Right cardiac atrium (tissue), 5 donors: ENCODE measurements around the gene MIA. TPM values are rescaled to one million over a fixed set of nuclear protein-coding genes. Genes with fewer than 3 reads are reported as not detected.
"Not testable (repeated sequence)": the region's sequence is repeated elsewhere in the genome, so short reads cannot be mapped to it uniquely, and the experiment has no call there.

Experiments used
- ATAC-seq, 2 donors: fragments of 200-7000 bp; cut with Tn5 transposase; one replicate each; pipeline versions ENCODE4 v1.8.0 to v1.9.1; 2020; ENCODE audit warnings: moderate library complexity in 2 of 2, mild to moderate bottlenecking in 1 of 2
- DNase-seq, 3 donors: peaks; one replicate each; pipeline ENCODE4 v3.0.0-alpha.2; 2020
- H3K27ac ChIP-seq: one replicate; pipeline ENCODE4 v1.5.1; 2013; ENCODE audit warnings: mild to moderate bottlenecking, low read length, control low read depth, moderate library complexity
- H3K27me3 ChIP-seq: one replicate; pipeline ENCODE4 v1.6.1; 2013; ENCODE audit not compliant: control insufficient read depth, insufficient read depth
- H3K4me1 ChIP-seq: one replicate; pipeline ENCODE4 v1.6.1; 2013; ENCODE audit warnings: low read length; ENCODE audit not compliant: control insufficient read depth, insufficient read depth
- H3K4me3 ChIP-seq: one replicate; pipeline ENCODE4 v1.5.1; 2013; ENCODE audit warnings: low read length, control low read depth
- H3K9me3 ChIP-seq: one replicate; pipeline ENCODE4 v1.6.1; 2013; ENCODE audit warnings: low read length; ENCODE audit not compliant: control insufficient read depth
- WGBS: extraction: QIAGEN DNeasy Blood & Tissue Kit; methylation state at CpG from one replicate; pipeline ENCODE4 v1.1.7; 2013; 5-methylcytosine and 5-hydroxymethylcytosine counted together
- intact Hi-C, 4 donors: fragments of 100-400 bp; cut with DNase I; formaldehyde crosslinking; loops; one replicate each; pipeline versions ENCODE4 v1.11.0 to v1.14.0; 2022 to 2023
- polyA plus RNA-seq: library from polyadenylated mRNA; stranded (reverse); fragments of 200-250 nt; gene quantifications from one replicate; pipeline ENCODE4 v1.2.3, GENCODE V29; 2013
- total RNA-seq, 4 donors: library from RNA; stranded (reverse); fragmentation: NEBNext Ultra II Directional; extraction: Animal tissue kit (Norgen Biotek cat#: 25700); gene quantifications; one replicate each; pipeline ENCODE4 v1.2.1, GENCODE V29; 2021
- donor health status: healthy with polysubstance abuse.
- donor health status: DM: no; HTN: yes; CAD: no.
- donor health status: DM: no; HTN: no; CAD: no.
- donor health status: DM: no; HTN: yes; CAD: no; lungs with severe emphysema.
- donor health status: DM: yes; HTN: yes; CAD: no.

The MIA gene
- total and polyA plus RNA-seq, 5 donors: 0.71 to 3.7 (median 1.6) TPM

GRCh38 chr19:40768869-40769268, 6.5 kb upstream of the MIA start:
- ATAC-seq (no peak), DNase-seq (peak in 1 of 3 donors; percentile 11)
- no peak overlapping the region for H3K4me3 ChIP-seq
- no peaks in the 10 kb centered on the region for H3K27me3 ChIP-seq
- no peaks in the 10 kb centered on the region for H3K9me3 ChIP-seq
- intact Hi-C loops: no loop called here
- H3K27ac ChIP-seq: no peak overlapping the region
- 74% methylated on average over 5 of the region's 5 CpGs for WGBS
- no peaks in the 10 kb centered on the region for H3K4me1 ChIP-seq

GRCh38 chr19:40771101-40771862, 4.0 kb upstream of the MIA start:
- H3K27me3 ChIP-seq, H3K9me3 ChIP-seq, H3K4me3 ChIP-seq, intact Hi-C loops, H3K4me1 ChIP-seq, H3K27ac ChIP-seq, ATAC-seq: not testable (repeated sequence)
- peak in 1 of 3 donors; percentile 19 for DNase-seq
- 95% methylated on average over 10 of the region's 10 CpGs for WGBS

- H3K27ac ChIP-seq: no peak overlapping the region
- intact Hi-C loops: no loop called here
- no peaks in the 10 kb centered on the region for H3K27me3 ChIP-seq
- no peaks in the 10 kb centered on the region for H3K9me3 ChIP-seq
- H3K4me1 ChIP-seq: peaks cover 4% of the 10 kb centered on the region
- peak in 2 of 3 donors; percentile 39 to 57 for DNase-seq
- ATAC-seq: no peak
- 88% methylated on average over 10 of the region's 10 CpGs for WGBS
- no peak overlapping the region for H3K4me3 ChIP-seq
Measured at GRCh38 chr19:40775632-40776022, 306 bp downstream of the MIA start.

DNA sequence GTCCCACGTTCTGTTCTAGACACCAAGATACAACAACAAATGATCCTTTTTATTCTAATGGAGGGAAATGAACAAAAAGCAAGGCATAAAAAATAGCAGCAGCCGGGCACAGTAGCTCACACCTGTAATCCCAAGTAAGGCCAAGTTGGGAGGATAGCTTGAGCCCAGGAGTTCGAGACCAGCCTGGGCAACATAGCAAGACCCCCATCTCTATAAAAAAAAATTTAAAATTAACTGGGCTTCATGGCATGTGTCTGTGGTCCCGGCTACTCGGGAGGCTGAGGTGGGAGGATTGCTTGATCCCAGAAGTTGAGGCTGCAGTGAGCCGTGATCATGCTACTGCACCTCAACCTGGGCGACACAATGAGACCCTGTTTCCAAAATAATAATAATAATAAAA, 1.0 kb downstream of the MIA start:
- WGBS: 79% methylated on average over 7 of the region's 7 CpGs
- DNase-seq (peak in 1 of 3 donors; percentile 11), ATAC-seq (no peak)
- H3K27ac ChIP-seq: no peak overlapping the region
- intact Hi-C loops: no loop called here
- H3K9me3 ChIP-seq: no peaks in the 10 kb centered on the region
- H3K27me3 ChIP-seq: no peaks in the 10 kb centered on the region
- H3K4me1 ChIP-seq: peaks cover 4% of the 10 kb centered on the region
- H3K4me3 ChIP-seq: no peak overlapping the region

DNA sequence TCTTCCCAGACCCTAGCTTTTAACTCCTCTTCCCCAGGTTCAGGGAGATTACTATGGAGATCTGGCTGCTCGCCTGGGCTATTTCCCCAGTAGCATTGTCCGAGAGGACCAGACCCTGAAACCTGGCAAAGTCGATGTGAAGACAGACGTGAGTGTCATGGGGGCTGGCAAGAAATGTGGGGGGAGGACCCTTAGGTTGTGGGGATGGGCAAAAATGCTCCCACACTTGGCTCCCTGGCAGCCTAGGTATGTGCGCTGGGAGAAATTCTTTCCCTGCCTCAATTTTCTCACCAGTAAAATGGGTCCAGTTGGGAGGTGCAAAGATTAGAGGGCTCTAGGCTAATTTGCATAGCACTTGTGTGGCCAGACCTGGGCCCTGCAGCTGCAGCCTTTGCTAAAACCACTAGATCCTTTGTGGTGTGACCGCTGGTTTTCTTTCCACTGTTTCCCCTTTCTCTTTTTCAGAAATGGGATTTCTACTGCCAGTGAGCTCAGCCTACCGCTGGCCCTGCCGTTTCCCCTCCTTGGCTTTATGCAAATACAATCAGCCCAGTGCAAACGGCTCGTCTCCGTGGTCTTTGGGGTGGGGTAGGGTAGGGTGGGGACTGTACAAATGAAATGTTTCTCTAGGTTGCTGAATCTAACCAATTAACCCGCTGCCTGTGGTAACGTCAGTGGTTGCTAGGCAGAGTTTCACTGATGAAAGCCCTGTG, 1.8 kb downstream of the MIA start:
- DNase-seq (peak; percentile 83 to 92 (median 90)), ATAC-seq (peak; percentile 88 to 89)
- intact Hi-C loops: no loop called here
- Histone ChIP-seq H3K4me3 (peak overlapping the region; percentile 65), H3K4me1 (peaks cover 4% of the 10 kb centered on the region), H3K9me3 (no peaks in the 10 kb centered on the region), H3K27ac (peak overlapping the region; percentile 99), H3K27me3 (no peaks in the 10 kb centered on the region)
- WGBS: 12% methylated on average over 13 of the region's 13 CpGs

- under 1% methylated on average over 10 of the region's 10 CpGs for WGBS
- Histone ChIP-seq H3K27me3 (no peaks in the 10 kb centered on the region), H3K4me1 (peaks cover 4% of the 10 kb centered on the region), H3K9me3 (no peaks in the 10 kb centered on the region), H3K4me3 (peak overlapping the region; percentile 65), H3K27ac (peak overlapping the region; percentile 99)
- intact Hi-C loops: no loop called here
- ATAC-seq: no peak
- no peak for DNase-seq
Measured at GRCh38 chr19:40777645-40777936, 2.3 kb downstream of the MIA start.

- peak; percentile 100 for DNase-seq
- under 1% methylated on average over 56 of the region's 56 CpGs for WGBS
- peak within 1 kb of the TSS; percentile 99 for H3K27ac ChIP-seq
- ATAC-seq: peak; percentile 97
- H3K27me3 ChIP-seq: no peaks in the 10 kb centered on the region
- no peaks in the 10 kb centered on the region for H3K9me3 ChIP-seq
- H3K4me3 ChIP-seq: peak within 1 kb of the TSS; percentile 75
- intact Hi-C loops: no loop called here
- H3K4me1 ChIP-seq: peaks cover 4% of the 10 kb centered on the region
Measured at GRCh38 chr19:40777937-40778705, 2.8 kb downstream of the MIA start, which contains the start of gene RAB4B. TSS of gene RAB4B (plus strand) at chr19:40778247. CDS start at chr19:40778376, 129 bp downstream.

- Histone ChIP-seq H3K9me3 (no peaks in the 10 kb centered on the region), H3K27me3 (no peaks in the 10 kb centered on the region), H3K4me1 (peaks cover 4% of the 10 kb centered on the region), H3K27ac (peak overlapping the region; percentile 96), H3K4me3 (peak overlapping the region; percentile 75)
- WGBS: 9% methylated on average over 7 of the region's 7 CpGs
- intact Hi-C loops: no loop called here
- ATAC-seq (no peak), DNase-seq (no peak)
Measured at GRCh38 chr19:40778706-40779284, 3.5 kb downstream of the MIA start.

DNA sequence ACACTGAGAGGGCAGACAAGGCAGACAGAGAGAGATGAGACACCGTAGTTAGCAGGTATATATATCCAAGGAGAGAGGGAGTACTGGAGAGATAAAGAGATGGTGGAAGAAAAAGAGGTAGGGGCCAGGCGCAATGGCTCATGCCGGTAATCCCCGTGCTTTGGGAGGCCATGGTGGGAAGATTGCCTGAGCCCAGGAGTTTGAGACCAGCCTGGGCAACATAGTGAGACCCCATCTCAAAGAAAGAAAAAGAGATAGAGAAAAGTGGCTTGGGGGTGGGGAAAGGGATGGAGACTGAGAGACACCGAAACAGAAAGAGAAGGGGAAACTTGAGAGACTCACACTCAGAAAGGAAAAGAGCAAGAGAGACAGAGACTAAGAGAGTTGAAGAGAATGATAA, 5.3 kb downstream of the MIA start:
- no peak for ATAC-seq
- Histone ChIP-seq H3K27me3 (no peaks in the 10 kb centered on the region), H3K4me3 (no peak overlapping the region), H3K27ac (no peak overlapping the region), H3K9me3 (no peaks in the 10 kb centered on the region), H3K4me1 (peaks cover 4% of the 10 kb centered on the region)
- intact Hi-C loops: no loop called here
- no peak for DNase-seq
- 96% methylated on average over 5 of the region's 5 CpGs for WGBS

DNA sequence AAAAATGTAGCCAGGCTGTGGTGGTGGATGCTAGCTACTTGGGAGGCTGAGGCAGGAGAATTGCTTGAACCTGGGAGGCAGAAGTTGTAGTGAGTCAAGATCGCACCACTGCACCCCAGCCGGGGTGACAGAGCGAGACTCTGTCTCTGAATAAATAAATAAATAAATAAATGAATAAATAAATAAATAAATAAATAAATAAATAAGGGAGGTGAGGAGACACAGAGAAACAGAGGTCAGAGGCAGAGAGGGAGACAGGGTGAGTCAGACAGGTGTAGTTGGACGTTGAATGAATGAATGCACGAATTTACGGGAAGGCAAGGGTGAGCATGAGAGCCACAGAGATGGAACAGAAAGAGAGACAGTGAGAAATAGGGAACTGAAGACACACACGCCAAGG, 5.8 kb downstream of the MIA start:
- ATAC-seq: no peak
- 94% methylated on average over 7 of the region's 7 CpGs for WGBS
- no peaks in the 10 kb centered on the region for H3K27me3 ChIP-seq
- no peak overlapping the region for H3K27ac ChIP-seq
- H3K4me3 ChIP-seq: no peak overlapping the region
- no peaks in the 10 kb centered on the region for H3K9me3 ChIP-seq
- intact Hi-C loops: no loop called here
- DNase-seq: peak in 1 of 3 donors; percentile 7
- H3K4me1 ChIP-seq: peaks cover 4% of the 10 kb centered on the region
